Ishikawa (cell line): ENCODE results near the gene SKP1.

Source experiments
- CREB1 ChIP-seq: IDR thresholded peaks from 2 replicates; pipeline ENCODE4 v1.6.1; 2012; ENCODE audit warnings: low read depth
- EP300 ChIP-seq: IDR thresholded peaks from 2 replicates; pipeline ENCODE4 v1.6.1; 2012; ENCODE audit warnings: borderline replicate concordance
- NFIC ChIP-seq: IDR thresholded peaks from 2 replicates; pipeline ENCODE4 v1.6.1; 2012

GRCh38 chr5:134203630-134204029 is 26.9 kb upstream of the SKP1 start:
- TF ChIP-seq CREB1 (no peak), EP300 (no peak), NFIC (no peak)
